HG03521 (cell line): ENCODE results near the gene PMS1.
"Not testable (repeated sequence)": the region's sequence is repeated elsewhere in the genome, so short reads cannot be mapped to it uniquely, and the experiment has no call there.

Experiments used
- ATAC-seq: cut with Tn5 transposase; IDR thresholded peaks from one replicate; pipeline ENCODE4 v1.9.1; 2021; ENCODE audit warnings: mild to moderate bottlenecking, moderate library complexity; ENCODE audit not compliant: unreplicated experiment

Gene PMS1

DNA sequence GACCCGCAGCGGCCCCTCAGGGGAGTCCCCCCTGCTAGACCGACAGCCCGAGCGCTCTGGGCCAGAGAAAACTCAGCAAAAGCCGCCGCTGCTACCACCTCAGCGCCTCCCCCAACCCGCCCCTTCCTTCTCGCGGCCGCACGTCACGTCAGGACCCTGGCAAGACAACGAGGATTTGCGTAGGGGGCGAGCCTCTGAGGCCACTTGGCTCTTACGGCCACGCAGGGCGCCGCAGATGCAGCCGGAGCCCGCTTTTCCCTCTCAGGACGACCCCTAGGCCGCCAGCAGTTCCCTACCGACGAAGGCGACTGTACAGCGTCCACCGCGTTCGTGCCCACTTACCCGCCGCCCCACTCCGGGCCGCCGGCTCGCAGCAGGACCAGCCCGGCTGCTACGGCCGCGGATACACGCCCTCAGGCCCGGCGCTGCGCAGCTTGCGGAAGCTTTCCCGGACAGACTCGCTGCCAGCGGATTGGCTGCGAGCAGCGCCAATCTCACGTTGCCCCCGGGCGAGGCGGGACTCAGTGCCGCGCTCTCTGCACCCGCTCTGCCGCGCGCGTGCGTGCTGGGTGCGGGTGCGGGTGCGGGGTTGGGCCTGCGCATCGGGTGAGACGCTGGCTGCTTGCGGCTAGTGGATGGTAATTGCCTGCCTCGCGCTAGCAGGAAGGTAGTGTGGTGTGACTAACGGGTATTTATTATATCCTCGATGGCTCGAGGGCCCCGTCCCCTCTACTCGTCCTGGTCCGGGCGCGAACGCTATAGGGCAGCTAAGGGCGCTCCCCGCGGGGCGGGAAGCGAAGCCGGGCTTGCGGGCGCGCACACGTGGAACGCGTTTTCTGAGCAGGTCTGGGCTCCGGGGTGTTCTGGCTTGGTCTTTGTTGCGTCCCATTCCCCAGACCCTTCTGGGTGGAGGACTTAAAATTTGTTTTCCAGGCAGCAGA is at the start of gene PMS1, which contains the start of gene ORMDL1:
Gene PMS1 (plus strand): TSS at position 524 of the 941 bp plus-strand sequence. CDS start 7,360 bp downstream, outside the sequence.
Gene ORMDL1 (minus strand): TSS at position 413 of the 941 bp plus-strand sequence. CDS start 1,744 bp downstream, outside the sequence.
- peak; percentile 92 for ATAC-seq

DNA sequence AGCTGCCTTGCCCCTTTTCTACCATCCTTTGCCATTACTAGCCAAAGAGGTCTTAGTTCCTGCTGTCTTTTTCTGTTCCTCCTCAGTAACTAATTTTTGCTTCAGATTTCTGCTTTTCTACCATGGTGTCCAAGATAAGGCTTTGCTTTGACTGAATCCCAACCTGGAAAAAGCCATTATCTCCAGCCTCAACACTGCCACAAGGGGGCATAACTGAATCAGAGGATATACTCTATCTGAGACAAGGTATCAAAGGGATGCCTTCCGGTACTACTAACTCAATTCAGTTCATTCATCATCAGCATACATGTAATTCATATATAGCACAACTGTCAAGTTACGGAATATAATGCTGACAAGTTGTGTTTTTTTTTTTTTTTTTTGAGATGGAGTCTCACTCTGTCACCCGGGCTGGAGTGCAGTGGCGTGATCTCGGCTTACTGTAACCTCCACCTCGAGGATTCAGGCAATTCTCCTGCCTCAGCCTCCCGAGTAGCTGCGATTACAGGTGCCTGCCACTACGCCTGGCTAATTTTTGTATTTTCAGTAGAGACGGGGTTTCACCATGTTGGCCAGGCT is 33.1 kb upstream of the PMS1 start:
- ATAC-seq = no peak

- ATAC-seq = no peak
These were observed 27.8 kb upstream of the PMS1 start for GRCh38 chr2:189756311-189756952.

- ATAC-seq = not testable (repeated sequence)
These were observed 24.1 kb upstream of the PMS1 start for GRCh38 chr2:189760154-189760553.

DNA sequence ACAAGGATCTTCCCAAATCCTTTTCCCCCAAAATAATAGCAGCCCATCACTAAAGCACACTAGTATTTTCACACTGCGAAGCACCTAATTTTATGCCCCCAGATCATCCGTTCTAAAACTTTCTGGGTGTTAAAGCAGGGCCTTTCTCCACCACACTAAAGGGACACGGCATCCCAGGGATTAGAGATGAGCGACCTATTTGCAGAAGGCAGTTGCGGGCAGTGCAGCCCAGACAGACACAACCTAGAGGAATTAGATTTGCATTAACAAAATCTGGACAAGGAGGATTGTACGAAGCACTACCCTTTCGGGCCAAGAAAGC is 22.1 kb upstream of the PMS1 start:
- ATAC-seq = no peak

GRCh38 chr2:189762551-189763298 is 21.5 kb upstream of the PMS1 start, which contains the start of gene OSGEPL1:
OSGEPL1 (minus strand) TSS chr2:189762792; CDS start chr2:189761640, 1,152 bp downstream.
- ATAC-seq = peak; percentile 95

DNA sequence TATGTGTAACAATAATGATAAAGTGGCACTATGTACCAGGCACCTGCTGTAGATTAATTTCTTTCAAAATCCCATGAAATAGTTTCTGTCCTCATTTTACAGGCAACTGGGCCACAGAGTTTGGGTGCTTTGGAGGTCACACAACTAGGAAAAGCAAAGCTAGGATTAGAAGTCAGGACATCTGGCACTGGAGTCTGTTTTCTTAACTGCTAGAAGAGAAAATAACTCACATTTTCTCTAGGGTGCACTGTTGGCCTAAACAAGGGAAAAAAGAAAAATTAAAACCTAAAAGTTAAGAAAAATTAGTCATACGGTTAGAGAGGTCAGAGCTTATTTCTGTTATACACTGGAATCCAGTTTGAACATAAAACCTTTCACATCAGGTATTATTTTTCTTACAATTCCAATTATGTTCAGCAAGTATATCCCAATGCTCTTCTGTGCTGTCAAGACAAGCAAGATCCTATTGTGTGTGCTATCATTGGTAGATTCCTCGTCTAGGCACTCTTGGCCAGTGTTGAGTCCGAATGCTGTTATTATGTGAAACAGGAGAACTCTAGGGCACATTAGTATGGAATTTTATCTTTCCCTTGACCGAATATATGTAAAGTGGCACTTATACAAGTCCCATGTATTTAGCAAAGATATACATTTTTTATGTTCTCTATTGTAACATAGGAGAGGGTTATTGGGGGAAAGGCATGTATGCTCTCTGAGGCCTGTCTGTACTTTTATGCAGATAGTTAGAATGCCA is 20.2 kb upstream of the PMS1 start:
- ATAC-seq = no peak

- no peak for ATAC-seq
These were observed 13.5 kb upstream of the PMS1 start for GRCh38 chr2:189770590-189771322.

DNA sequence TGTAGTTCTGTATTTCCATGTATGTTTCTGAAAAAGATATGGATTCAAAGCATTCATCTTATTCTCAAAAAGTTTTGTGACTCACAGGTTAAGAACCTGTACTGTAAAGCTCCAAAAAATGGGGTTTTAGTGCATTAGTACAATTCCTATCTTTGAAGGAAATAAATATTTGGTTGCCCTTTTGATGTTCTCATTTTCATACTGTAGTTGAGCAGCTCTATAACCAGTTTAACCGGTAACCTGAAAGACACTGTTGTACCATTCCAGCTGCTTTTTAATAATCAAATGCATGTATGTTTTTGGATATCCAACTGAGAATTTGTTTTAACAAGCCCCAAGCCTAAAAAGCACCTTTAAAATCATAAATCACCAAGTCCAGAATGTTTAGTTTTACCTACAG is 12.0 kb upstream of the PMS1 start:
- ATAC-seq = no peak

- ATAC-seq = no peak
These were observed 2.0 kb upstream of the PMS1 start for GRCh38 chr2:189782221-189782671.

DNA sequence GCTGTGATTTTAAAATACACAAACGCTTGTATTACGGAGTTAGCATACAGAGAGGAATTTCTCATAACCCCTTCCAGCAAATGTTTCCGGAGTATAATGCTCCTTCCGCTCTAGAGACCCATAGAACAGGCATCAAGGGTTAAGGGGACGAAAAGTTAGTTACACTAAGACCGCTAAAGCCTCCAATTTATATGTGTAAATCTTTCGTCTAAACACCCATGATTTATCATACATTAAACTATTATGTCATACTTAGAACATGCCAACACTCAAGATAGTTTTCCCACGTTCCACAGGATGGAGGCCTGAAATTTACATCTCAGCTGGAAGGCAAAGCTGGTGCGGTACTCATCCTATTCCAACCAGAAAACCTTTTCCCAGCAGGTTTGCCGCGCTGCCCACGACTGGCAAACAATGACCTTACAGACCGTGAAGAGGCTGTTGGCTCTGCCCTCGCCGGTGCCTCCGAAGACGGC is 761 bp upstream of the PMS1 start:
- ATAC-seq = peak; percentile 5

DNA sequence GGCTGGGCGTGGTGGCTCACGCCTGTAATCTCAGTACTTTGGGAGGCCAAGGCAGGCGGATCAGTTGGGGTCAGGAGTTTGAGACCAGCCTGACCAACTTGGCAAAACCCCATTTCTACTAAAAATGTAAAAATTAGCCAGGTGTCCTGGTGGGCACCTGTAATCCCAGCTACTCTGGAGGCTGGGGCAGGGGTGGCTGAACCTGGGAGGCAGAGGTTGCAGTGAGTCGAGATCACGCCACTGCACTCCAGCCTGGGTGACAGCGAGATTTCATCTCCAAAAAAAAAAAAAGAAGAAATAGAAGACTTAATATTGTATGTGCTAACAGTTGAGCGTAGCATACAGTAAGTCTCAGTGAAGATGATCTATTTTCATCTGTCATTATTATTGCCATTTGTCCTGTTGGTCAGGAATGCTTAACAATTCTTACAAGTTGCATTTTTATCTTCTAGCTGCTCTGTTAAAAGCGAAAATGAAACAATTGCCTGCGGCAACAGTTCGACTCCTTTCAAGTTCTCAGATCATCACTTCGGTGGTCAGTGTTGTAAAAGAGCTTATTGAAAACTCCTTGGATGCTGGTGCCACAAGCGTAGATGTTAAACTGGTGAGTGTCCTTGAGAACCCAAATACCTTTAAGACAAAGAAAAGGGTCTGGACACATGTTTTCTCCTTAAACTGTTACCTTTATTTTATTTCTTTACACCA is 7.2 kb downstream of the PMS1 start:
- no peak for ATAC-seq

GRCh38 chr2:189794310-189794709 is 10.1 kb downstream of the PMS1 start:
- no peak for ATAC-seq

GRCh38 chr2:189797902-189798301 is 13.7 kb downstream of the PMS1 start:
- ATAC-seq = no peak

- ATAC-seq = no peak
These were observed 14.2 kb downstream of the PMS1 start for GRCh38 chr2:189798312-189799029.

DNA sequence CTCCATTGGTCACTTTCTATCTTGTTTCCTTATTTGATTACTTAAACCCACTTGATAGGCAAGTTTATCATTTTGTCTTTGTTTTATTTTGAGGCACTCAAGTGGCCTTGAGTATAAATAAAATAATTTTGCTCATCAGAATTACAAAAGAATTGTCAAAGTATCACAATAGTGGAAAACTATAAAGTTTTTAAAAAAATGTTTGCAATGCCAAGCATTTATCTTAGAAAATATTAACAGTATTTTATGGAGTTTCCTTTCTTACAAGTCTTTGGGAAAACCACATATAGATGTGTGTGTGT is 14.7 kb downstream of the PMS1 start:
- no peak for ATAC-seq

GRCh38 chr2:189799531-189799930 is 15.3 kb downstream of the PMS1 start:
- ATAC-seq = no peak

GRCh38 chr2:189802396-189802912 is 18.2 kb downstream of the PMS1 start:
- ATAC-seq = no peak
